Inflammatory macrophage treated with lipopolysaccharide for 1 hour (primary cell): ENCODE results near the gene KRT83.
"Not testable (repeated sequence)": the region's sequence is repeated elsewhere in the genome, so short reads cannot be mapped to it uniquely, and the experiment has no call there.

Source experiments
- DNase-seq, 2 donors: peaks; one replicate each; pipeline ENCODE4 v3.0.0-alpha.2; 2020 to 2022

KRT83 gene

GRCh38 chr12:52307836-52308805 lies 13.1 kb downstream of the KRT83 start:
- DNase-seq: peak; percentile 27 to 29

- no peak for DNase-seq
Observed at GRCh38 chr12:52306731-52307130, 14.5 kb downstream of the KRT83 start.

GRCh38 chr12:52305921-52306705 lies 15.1 kb downstream of the KRT83 start:
- no peak for DNase-seq

GRCh38 chr12:52304941-52305411 lies 16.2 kb downstream of the KRT83 start:
- DNase-seq: not testable (repeated sequence)

GRCh38 chr12:52302242-52302914 lies 18.8 kb downstream of the KRT83 start:
- not testable (repeated sequence) for DNase-seq

- not testable (repeated sequence) for DNase-seq
Observed at GRCh38 chr12:52301721-52302120, 19.5 kb downstream of the KRT83 start.

- no peak for DNase-seq
Observed at GRCh38 chr12:52300796-52301691, 20.2 kb downstream of the KRT83 start.

GRCh38 chr12:52298677-52299190 lies 22.5 kb downstream of the KRT83 start:
- no peak for DNase-seq

GRCh38 chr12:52296572-52297215 lies 24.5 kb downstream of the KRT83 start:
- DNase-seq: no peak

GRCh38 chr12:52295663-52296062 lies 25.5 kb downstream of the KRT83 start:
- peak; percentile 29 to 41 for DNase-seq

GRCh38 chr12:52294803-52295202 lies 26.4 kb downstream of the KRT83 start:
- DNase-seq: no peak

- DNase-seq: no peak
Observed at GRCh38 chr12:52293926-52294325, 27.3 kb downstream of the KRT83 start.

GRCh38 chr12:52291267-52291935 lies 29.8 kb downstream of the KRT83 start, which contains the start of gene KRT81:
Gene KRT81 (minus strand): TSS chr12:52291534. CDS start chr12:52291465, 69 bp downstream.
- DNase-seq: no peak

GRCh38 chr12:52290483-52291134 lies 30.6 kb downstream of the KRT83 start:
- DNase-seq: not testable (repeated sequence)

GRCh38 chr12:52287816-52288805 lies 33.1 kb downstream of the KRT83 start:
- DNase-seq: not testable (repeated sequence)

- DNase-seq: not testable (repeated sequence)
Observed at GRCh38 chr12:52286857-52287785, 34.1 kb downstream of the KRT83 start.

GRCh38 chr12:52285851-52286530 lies 35.2 kb downstream of the KRT83 start:
- DNase-seq: no peak
